Kidney epithelial cell (primary cell): ENCODE measurements around the gene NOL7. TPM values are rescaled to one million over a fixed set of nuclear protein-coding genes. Genes with fewer than 3 reads are reported as not detected.

Source experiments
- DNase-seq: peaks from one replicate; pipeline ENCODE4 v3.0.0-alpha.2; 2010; ENCODE audit warnings: low read depth
- H3K27me3 ChIP-seq: 2 replicates; pipeline ENCODE4 v1.6.0; 2011; ENCODE audit warnings: low read length; ENCODE audit not compliant: control insufficient read depth, insufficient read depth
- H3K36me3 ChIP-seq: 2 replicates; pipeline ENCODE4 v1.5.1; 2011; ENCODE audit warnings: low read length; ENCODE audit not compliant: control insufficient read depth, insufficient read depth
- H3K4me3 ChIP-seq: 2 replicates; pipeline ENCODE4 v1.5.1; 2011; ENCODE audit warnings: low read depth, mild to moderate bottlenecking, control low read depth, low read length
- CTCF ChIP-seq: IDR thresholded peaks from 2 replicates; pipeline ENCODE4 v1.5.1; 2011; ENCODE audit warnings: mild to moderate bottlenecking, moderate library complexity, low read length, control low read depth, inconsistent platforms; ENCODE audit not compliant: insufficient read depth, poor library complexity, severe bottlenecking
- total RNA-seq: library from RNA; depleted of rRNA; stranded (reverse); fragments of >200 nt; gene quantifications from 2 replicates; pipeline ENCODE4 v1.2.3, GENCODE V29; 2015

The NOL7 gene
- total RNA-seq, 1 donor from 2014 or later, result 178 TPM

GRCh38 chr6:13576017-13576416 is 39.1 kb upstream of the NOL7 start:
- TF ChIP-seq CTCF, result no peak
- H3K4me3 ChIP-seq, result no peak overlapping the region
- H3K27me3 ChIP-seq, result no peaks in the 10 kb centered on the region
- no peaks in the 10 kb centered on the region for H3K36me3 ChIP-seq
- no peak for DNase-seq

GRCh38 chr6:13577926-13578325 is 37.2 kb upstream of the NOL7 start:
- DNase-seq, result no peak
- Histone ChIP-seq H3K36me3 (no peaks in the 10 kb centered on the region), H3K27me3 (no peaks in the 10 kb centered on the region), H3K4me3 (no peak overlapping the region)
- TF ChIP-seq CTCF, result no peak

GRCh38 chr6:13579911-13580310 is 35.2 kb upstream of the NOL7 start:
- no peak for TF ChIP-seq CTCF
- H3K4me3 ChIP-seq, result no peak overlapping the region
- no peaks in the 10 kb centered on the region for H3K27me3 ChIP-seq
- DNase-seq, result no peak
- no peaks in the 10 kb centered on the region for H3K36me3 ChIP-seq

- no peak for TF ChIP-seq CTCF
- H3K27me3 ChIP-seq, result no peaks in the 10 kb centered on the region
- DNase-seq, result no peak
- H3K4me3 ChIP-seq, result no peak overlapping the region
- no peaks in the 10 kb centered on the region for H3K36me3 ChIP-seq
Measured at GRCh38 chr6:13581700-13582229, 33.4 kb upstream of the NOL7 start.

GRCh38 chr6:13586603-13587542 is 28.3 kb upstream of the NOL7 start:
- TF ChIP-seq CTCF, result no peak
- H3K4me3 ChIP-seq, result no peak overlapping the region
- peaks cover 1% of the 10 kb centered on the region for H3K36me3 ChIP-seq
- no peaks in the 10 kb centered on the region for H3K27me3 ChIP-seq
- DNase-seq, result no peak
